Fibroblast of peridontal ligament (primary cell): ENCODE results near the gene CDC26.

Experiments
- DNase-seq: peaks from one replicate; pipeline ENCODE4 v3.0.0-alpha.2; 2010; ENCODE audit errors: extremely low read depth

CDC26 gene

DNA sequence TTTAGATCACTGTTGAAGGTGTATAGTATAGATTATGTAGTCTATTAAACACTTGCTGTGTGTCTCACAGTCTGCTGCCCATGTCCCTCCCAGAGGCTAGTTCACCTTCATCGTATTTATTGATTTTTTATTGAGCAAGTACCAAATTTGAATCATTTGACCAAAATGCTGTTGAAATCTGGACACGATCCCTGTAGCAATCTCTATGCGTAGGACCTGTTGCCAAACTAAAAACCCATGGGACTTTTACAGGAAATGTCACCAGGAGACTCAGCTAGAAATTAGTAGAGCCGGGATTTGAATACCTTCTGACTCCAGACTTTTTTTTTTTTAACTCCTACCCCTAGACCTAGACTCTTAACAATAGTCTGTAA, 36.5 kb downstream of the CDC26 start:
- no peak for DNase-seq

DNA sequence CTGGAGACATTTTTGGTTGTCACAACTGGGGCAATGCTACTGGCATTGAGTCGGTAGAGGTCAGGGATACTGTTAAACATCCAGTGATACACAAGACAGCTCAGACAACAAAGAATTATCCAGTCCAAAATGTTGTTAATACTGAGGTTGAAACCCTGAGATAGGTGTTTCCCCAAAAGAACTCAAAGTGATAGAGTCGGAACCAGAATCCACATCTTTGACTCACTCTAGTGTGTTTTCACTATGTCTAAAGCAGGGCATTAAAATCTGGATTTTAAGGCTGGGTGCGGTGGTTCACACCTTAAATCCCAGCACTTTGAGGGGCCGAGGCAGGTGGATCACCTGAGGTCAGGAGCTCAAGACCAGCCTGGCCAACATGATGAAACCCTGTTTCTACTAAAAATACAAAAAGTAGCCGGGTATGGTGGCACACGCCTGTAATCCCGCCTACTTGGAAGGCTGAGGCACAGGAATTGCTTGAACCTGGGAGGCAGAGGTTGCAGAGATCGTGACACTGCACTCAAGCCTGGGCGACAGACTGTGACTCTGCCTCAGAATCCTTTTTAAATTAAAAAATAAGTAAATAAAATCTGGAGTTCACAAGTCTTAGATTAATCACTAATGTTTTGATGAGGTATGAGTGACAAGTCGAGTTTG, 37.0 kb downstream of the CDC26 start:
- no peak for DNase-seq

DNA sequence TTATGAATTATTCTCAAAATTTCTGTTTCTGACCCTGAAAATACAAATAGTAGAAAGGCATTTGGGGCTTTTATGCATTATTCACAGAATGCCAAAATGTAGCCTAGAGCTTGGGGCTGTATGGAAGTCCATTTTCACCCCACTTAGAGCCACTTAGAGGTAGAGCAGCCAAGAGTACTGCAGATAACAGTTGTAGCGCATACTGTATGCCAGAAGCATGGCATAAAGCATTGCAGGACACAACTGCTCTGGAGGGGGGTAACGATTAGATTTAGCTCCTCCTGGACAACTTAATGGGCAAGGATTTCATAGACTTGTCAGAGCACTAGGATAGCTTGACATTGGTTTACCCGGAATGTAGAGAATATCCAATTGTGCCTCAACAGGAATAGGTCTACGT, 38.3 kb downstream of the CDC26 start:
- DNase-seq: no peak

DNA sequence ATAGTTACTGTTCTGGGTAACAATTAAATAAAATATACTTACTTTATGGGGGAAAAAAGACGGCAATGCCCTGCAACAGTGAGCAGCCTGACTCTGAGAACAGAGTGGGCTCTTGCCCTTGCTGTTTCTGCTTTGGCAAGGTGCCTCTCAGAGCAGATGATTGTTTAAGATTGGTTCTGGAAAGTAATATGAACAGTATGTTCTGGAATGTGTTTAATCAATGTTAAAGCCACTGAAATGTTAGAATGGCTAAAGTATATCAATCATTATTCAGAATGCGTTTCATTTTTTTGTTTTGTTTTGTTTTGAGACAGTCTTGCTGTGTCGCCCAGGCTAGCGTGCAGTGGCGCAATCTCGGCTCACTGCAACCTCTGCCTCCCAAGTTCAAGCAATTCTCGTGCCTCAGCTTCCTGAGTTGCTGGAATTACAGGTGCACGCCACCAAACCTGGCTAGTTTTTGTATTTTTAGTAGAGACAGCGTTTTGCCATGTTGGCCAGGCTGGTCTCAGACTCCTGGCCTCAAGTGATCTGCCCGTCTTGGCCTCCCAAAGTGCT, 39.6 kb downstream of the CDC26 start:
- peak; percentile 67 for DNase-seq

DNA sequence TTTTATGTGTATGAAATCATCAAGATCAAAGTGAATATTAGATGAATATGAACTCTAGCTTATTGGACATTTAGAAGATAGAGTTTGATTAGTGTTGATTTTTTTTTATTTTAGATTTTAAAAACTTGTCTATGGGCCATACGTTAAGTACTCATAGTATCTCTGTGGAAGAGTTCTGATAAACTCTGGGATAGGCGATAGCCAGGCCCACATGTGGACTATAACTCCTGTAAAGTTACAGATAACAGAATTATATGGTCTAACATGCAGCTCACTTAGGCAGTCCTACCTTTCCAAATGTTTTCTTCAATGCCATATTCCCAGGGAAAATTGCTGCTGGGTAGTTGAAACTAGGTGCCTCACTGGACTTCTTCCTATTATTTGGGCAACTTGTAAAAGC, 43.7 kb downstream of the CDC26 start:
- no peak for DNase-seq

DNA sequence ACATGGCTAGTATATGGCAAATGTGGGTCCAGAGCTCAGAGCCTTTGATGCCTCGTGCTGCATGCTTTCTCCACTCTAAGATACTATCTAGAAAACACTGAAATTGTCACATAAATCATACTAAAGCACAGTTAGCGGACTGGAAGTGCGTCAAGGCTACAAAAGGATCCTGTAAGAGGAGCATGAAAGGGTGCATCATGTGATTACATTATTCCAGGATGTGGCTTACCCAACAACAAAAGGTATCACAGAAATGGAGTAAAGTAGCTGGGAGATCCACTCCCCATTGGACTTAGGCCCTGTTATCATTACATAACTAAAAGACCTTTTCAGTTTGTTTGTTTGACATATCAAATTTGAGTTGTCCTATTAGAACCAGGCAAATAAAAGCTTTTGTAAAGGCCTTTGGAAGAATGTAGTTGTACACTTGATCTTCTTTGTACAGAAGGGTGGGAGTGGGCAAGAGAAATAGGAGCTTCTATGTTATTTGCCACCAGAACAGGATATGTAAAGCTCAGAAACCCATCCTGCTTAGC, 47.2 kb downstream of the CDC26 start:
- no peak for DNase-seq

DNA sequence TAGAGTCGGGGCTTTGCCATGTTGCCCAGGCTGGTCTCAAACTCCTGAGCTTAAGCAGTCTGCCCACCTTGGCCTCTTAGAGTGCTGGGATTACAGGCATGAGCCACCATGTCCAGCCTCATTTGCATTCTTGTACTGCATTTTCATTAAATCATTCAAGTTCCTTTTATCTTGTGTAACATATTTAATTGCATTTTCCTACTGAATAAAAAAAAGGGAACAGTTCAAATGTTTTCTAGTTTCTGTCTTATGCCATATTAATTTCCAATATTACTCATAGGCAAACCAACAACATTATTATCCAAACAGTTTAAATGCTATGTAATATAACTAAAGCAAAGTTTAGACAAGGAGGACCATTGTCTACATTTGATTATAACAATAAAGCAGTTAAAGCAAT, 47.9 kb downstream of the CDC26 start:
- DNase-seq: no peak

DNA sequence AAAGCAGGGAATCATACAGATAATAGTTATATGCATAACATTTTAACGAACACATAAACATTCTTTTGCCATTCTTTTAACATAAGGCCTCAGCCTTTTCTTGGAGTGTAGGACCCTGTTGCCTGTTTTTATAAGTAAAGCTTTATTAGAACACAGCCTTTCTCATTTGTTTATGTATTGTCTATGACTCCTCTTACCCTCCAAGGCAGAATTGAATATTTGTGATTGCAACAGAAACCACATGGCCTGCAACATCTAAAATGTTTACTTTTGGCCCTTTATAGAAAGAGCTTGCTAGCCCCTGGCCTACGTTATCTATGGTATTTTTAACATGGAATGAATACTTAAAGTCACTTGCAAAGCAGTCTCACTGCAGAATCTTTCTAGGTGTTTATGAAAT, 51.4 kb downstream of the CDC26 start:
- peak; percentile 90 for DNase-seq

DNA sequence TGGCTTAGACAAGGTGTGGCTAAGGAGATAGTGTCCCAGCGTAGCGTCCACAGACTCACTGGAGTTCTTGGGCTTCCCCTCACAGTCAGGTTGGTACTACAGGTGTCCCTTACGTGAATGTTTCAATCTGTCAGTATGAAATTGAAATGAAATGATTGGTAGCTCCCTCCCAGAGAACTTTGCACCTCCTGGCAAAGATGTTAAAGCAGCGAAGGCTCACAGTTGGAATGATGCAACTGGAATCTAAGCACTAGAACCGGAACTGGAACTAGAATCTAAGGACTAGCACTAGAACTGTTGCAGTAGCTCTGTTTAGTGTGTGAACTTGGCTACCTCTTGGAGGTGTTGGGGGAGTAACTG, 52.9 kb downstream of the CDC26 start:
- DNase-seq: peak; percentile 56

DNA sequence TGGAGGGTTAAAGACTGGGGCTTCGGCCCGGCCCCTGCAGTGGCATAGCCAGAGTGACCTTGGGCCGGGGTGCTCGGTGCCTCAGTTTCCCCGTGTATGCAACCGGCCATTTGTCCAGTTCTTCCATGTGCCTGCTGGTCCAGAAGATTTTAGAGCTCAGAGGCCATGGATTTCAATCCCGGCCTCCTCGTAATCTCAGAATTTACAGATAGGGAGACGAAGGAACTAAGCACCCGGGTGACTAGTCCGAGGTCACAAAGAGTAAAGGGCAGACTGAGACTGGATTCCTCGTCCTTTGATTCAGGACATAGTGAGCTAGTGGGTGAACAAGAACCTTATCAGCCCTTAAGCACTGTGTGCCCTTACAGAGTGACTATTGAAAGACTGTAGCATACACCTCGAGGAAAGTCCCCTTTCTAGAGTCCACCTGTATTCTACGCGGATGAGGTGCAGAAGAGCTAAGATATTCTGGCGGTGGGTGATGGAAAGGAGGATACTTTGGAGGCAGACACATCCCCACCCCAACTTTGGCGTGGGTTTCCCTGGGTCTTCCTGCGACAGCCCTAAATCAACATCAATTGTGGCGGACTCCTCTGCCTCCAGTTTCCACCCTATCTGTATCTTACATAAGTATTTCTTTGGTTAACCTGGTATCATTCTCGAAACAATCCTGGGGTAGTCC, 53.4 kb downstream of the CDC26 start:
- DNase-seq: peak; percentile 21

DNA sequence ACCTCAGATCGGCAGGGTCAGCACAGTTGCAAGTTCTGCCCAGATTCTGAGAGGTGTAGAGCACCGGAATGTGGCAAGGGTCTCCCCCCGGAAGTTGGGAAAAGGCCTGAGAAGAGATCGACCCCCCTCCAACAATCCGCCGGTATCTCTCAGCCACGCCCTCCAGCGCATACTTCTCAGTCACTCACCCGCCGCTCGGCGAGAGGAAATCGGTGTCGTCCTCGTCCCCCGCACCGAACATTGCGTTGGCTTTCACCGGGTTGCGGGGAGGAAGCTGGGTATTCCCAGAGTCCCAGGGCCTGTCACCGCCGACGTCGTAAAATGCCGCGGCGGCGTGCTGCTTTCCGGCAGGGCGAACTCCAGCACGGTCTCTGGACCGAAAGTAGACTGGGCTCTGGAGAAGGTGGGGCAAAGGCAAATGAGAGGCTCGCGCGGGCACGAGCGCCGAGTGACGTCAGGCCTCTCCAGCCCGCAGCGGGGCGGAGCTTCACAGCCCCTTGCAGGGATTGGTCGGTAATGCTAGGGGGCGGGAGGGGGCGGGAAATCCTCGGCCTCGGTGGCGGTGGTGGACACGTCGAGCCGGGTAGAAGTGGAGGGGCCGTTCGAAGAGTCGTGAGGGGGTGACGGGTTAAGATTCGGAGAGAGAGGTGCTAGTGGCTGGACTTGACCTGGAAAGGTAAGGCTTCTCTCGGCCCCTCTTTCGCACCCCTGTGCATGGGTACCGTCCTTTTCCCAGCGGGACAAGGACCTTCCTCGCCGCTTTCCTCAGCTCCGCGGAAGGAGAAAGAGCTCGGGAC, 54.2 kb downstream of the CDC26 start, which contains the start of the genes FKBP15 and SLC31A1:
Gene FKBP15, minus strand, starts transcription at position 275 of the 797 bp plus-strand sequence. Its CDS starts 34 bp downstream, at position 241.
Gene SLC31A1, plus strand, starts transcription at position 542 of the 797 bp plus-strand sequence. CDS start 34,605 bp downstream, outside the sequence.
- peak; percentile 98 for DNase-seq

DNA sequence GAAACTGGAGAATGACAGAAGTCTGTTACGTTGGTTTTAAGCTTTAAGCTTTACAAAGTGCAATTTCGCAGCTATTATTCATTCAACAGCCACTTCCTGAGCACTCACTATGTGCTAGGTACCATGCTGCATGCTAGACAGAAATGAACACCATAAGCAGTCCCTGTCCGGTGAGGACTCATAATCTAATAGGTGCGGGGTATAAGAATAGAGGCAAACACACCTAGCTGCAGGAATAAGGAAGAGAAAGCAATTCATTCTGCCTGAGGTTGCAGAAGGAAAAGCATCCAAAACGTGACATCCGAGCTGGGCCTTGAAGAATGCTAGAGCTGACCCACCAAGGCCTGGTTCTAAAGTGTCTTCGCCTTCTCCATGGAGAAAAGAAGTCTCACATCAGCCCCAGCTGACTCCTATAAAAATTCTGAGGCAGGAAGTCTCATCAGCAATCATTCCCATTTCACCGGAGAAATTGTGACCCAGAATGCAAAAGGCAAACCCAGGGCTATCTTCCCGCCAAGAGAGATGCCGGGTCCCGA, 54.8 kb downstream of the CDC26 start:
- peak; percentile 10 for DNase-seq

DNA sequence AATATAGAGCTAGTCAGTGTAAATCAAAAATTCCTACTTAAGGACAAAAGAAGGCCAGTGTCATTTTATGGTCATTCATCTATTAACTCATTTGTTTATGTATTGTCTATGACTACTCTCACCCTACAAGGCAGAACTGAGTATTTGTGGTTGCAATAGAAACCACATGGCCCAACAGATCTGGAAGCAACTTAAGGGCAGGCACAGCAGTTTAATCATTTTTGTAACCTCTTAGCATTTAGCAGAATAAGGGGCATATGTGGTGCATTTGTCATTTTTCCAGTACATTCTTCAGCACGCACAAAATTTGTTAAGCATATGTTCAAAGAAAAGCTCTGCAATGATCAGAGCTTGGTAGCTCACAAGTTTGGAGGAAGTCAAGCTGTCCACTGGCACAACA, 55.4 kb downstream of the CDC26 start:
- DNase-seq: peak; percentile 79

DNA sequence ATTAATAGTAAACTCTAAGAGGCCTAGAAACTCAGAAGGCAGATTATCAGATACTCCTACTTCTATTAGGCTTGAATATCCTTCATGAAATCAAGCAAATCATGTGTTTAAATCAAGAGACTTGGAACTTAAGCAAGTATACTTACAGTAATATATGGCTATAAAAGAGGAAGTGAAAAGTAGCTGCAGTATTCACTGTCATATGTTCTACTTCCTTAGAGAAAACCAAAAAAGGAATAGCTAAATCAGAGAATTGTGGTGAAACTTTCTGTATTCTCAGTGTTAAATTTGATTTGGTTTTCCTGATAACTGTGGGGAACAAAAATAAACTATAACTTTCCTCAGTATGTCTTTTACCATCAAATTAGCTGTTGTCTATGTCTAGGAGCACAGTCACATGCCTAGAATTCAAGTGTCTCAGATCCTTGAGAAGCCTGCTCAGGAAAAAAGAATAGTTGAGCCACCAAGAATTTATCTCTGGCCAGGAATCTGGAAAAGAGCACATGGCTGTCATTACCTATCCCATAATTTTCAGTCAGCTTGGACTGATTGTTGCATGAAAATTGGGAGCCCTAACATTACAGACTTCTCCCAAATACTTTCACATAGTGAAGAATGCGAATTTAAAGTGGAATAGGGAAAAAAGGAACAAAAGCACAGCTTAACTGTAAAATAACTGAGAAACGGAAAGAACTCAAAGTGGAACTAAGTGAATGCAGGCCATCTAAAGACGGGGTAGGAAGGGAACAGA, 56.0 kb downstream of the CDC26 start:
- DNase-seq: peak; percentile 4
